ENCODE data around the gene IL1RAP.

DNA sequence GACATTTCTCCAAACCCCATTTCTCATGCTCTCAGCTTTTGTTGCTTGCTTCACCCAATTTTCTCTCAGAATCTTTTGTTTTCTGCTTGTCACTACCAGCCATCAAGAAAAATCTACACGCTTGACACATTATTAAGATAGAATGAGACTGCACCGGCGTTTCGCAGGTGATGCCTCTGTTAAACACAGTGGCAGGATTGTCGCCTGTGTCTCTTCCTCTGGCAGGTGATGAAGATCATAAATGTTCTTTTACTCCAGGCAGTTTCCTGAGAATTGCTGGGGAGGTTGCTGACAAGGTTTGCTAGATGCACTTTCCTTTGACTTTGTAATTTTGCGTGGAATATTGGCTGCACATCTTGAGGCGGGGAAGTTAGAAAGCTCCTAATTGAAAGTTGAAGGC lies 75.4 kb downstream of the IL1RAP start:
- TF ChIP-seq POLR2AphosphoS5 (IDR thresholded peaks at IDR 0.05; ENCODE audit: low read depth) = no peak
- TF ChIP-seq, protein P1, sequence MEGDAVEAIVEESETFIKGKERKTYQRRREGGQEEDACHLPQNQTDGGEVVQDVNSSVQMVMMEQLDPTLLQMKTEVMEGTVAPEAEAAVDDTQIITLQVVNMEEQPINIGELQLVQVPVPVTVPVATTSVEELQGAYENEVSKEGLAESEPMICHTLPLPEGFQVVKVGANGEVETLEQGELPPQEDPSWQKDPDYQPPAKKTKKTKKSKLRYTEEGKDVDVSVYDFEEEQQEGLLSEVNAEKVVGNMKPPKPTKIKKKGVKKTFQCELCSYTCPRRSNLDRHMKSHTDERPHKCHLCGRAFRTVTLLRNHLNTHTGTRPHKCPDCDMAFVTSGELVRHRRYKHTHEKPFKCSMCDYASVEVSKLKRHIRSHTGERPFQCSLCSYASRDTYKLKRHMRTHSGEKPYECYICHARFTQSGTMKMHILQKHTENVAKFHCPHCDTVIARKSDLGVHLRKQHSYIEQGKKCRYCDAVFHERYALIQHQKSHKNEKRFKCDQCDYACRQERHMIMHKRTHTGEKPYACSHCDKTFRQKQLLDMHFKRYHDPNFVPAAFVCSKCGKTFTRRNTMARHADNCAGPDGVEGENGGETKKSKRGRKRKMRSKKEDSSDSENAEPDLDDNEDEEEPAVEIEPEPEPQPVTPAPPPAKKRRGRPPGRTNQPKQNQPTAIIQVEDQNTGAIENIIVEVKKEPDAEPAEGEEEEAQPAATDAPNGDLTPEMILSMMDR (conservative IDR thresholded peaks at IDR 0.05; ENCODE audit: low read depth in 2 of 2) = no peak
- TF ChIP-seq EZH2 (IDR thresholded peaks at IDR 0.05; ENCODE audit: low read depth, unreplicated experiment) = no peak
- TF ChIP-seq, protein P2, sequence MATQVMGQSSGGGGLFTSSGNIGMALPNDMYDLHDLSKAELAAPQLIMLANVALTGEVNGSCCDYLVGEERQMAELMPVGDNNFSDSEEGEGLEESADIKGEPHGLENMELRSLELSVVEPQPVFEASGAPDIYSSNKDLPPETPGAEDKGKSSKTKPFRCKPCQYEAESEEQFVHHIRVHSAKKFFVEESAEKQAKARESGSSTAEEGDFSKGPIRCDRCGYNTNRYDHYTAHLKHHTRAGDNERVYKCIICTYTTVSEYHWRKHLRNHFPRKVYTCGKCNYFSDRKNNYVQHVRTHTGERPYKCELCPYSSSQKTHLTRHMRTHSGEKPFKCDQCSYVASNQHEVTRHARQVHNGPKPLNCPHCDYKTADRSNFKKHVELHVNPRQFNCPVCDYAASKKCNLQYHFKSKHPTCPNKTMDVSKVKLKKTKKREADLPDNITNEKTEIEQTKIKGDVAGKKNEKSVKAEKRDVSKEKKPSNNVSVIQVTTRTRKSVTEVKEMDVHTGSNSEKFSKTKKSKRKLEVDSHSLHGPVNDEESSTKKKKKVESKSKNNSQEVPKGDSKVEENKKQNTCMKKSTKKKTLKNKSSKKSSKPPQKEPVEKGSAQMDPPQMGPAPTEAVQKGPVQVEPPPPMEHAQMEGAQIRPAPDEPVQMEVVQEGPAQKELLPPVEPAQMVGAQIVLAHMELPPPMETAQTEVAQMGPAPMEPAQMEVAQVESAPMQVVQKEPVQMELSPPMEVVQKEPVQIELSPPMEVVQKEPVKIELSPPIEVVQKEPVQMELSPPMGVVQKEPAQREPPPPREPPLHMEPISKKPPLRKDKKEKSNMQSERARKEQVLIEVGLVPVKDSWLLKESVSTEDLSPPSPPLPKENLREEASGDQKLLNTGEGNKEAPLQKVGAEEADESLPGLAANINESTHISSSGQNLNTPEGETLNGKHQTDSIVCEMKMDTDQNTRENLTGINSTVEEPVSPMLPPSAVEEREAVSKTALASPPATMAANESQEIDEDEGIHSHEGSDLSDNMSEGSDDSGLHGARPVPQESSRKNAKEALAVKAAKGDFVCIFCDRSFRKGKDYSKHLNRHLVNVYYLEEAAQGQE (IDR thresholded peaks at IDR 0.05; ENCODE audit: unreplicated experiment) = no peak
- no peak for TF ChIP-seq STAT1 (IDR thresholded peaks at IDR 0.05; ENCODE audit: unreplicated experiment)
